Measurements from ENCODE around the gene CYB561D1.

Gene CYB561D1

DNA sequence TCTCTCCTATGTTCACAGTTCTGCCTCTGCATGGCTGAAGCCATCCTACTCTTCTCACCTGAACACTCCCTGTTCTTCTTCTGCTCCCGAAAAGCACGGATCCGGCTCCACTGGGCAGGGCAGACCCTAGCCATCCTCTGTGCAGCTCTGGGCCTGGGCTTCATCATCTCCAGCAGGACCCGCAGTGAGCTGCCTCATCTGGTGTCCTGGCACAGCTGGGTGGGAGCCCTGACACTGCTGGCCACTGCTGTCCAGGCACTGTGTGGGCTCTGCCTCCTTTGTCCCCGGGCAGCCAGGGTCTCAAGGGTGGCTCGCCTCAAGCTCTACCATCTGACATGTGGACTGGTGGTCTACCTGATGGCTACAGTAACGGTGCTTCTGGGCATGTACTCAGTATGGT, 1.8 kb downstream of the CYB561D1 start:
- Histone ChIP-seq H3K27ac (ENCODE audit: extremely low read depth, low read depth, low read length) (no peak overlapping the region), H3K4me1 (ENCODE audit: control insufficient read depth, insufficient read depth, low read length) (no peaks in the 10 kb centered on the region), H3K4me3 (ENCODE audit: low read depth, low read length) (no peak overlapping the region), H3K36me3 (ENCODE audit: control insufficient read depth in 2 of 2, insufficient read depth in 1 of 2, low read length in 2 of 2) (peaks cover 0 to 60% of the 10 kb centered on the region in 2 experiments; a peak in 1 of 3 replicates), H3K9me3 (ENCODE audit: control insufficient read depth, insufficient read depth, low read depth, low read length) (no peaks in the 10 kb centered on the region)
- ChIA-PET CTCF (interaction anchor here (0.5 to 36.3 kb wide), 5 partner anchors 10 to 278 kb away, joined by 3 to 1152 read pairs (median 4); partner anchors contain the start of genes AMIGO1 and GPR61), POLR2A (interaction anchor here (0.9 to 2.9 kb wide), 3 partner anchors 12 to 53 kb away, joined by 3 to 11 read pairs (median 8); partner anchors contain the start of genes ATXN7L2 and GNAI3)
- TF ChIP-seq, protein P1, sequence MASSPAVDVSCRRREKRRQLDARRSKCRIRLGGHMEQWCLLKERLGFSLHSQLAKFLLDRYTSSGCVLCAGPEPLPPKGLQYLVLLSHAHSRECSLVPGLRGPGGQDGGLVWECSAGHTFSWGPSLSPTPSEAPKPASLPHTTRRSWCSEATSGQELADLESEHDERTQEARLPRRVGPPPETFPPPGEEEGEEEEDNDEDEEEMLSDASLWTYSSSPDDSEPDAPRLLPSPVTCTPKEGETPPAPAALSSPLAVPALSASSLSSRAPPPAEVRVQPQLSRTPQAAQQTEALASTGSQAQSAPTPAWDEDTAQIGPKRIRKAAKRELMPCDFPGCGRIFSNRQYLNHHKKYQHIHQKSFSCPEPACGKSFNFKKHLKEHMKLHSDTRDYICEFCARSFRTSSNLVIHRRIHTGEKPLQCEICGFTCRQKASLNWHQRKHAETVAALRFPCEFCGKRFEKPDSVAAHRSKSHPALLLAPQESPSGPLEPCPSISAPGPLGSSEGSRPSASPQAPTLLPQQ (tag by site-specific recombination; IDR thresholded peaks at IDR 0.05), result no peak
- TF ChIP-seq ZNF600 (tag by site-specific recombination; IDR thresholded peaks at IDR 0.05), result no peak
- no peak for TF ChIP-seq TRIM28 (IDR thresholded peaks at IDR 0.05; ENCODE audit: borderline replicate concordance, low read length)
- no peak for TF ChIP-seq ZNF660 (tag by site-specific recombination; IDR thresholded peaks at IDR 0.05)
- TF ChIP-seq FEZF1 (tag by site-specific recombination; IDR thresholded peaks at IDR 0.05), result no peak
- no peak for TF ChIP-seq ZNF202 (tag by site-specific recombination; IDR thresholded peaks at IDR 0.05; ENCODE audit: borderline replicate concordance)
- no peak for TF ChIP-seq ZNF394 (tag by site-specific recombination; IDR thresholded peaks at IDR 0.05; ENCODE audit: borderline replicate concordance)
- no peak for TF ChIP-seq ZNF776 (tag by site-specific recombination; IDR thresholded peaks at IDR 0.05; ENCODE audit: borderline replicate concordance)
- TF ChIP-seq, protein P2, sequence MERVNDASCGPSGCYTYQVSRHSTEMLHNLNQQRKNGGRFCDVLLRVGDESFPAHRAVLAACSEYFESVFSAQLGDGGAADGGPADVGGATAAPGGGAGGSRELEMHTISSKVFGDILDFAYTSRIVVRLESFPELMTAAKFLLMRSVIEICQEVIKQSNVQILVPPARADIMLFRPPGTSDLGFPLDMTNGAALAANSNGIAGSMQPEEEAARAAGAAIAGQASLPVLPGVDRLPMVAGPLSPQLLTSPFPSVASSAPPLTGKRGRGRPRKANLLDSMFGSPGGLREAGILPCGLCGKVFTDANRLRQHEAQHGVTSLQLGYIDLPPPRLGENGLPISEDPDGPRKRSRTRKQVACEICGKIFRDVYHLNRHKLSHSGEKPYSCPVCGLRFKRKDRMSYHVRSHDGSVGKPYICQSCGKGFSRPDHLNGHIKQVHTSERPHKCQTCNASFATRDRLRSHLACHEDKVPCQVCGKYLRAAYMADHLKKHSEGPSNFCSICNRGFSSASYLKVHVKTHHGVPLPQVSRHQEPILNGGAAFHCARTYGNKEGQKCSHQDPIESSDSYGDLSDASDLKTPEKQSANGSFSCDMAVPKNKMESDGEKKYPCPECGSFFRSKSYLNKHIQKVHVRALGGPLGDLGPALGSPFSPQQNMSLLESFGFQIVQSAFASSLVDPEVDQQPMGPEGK (tag by site-specific recombination; IDR thresholded peaks at IDR 0.05), result no peak
- TF ChIP-seq, protein P3, sequence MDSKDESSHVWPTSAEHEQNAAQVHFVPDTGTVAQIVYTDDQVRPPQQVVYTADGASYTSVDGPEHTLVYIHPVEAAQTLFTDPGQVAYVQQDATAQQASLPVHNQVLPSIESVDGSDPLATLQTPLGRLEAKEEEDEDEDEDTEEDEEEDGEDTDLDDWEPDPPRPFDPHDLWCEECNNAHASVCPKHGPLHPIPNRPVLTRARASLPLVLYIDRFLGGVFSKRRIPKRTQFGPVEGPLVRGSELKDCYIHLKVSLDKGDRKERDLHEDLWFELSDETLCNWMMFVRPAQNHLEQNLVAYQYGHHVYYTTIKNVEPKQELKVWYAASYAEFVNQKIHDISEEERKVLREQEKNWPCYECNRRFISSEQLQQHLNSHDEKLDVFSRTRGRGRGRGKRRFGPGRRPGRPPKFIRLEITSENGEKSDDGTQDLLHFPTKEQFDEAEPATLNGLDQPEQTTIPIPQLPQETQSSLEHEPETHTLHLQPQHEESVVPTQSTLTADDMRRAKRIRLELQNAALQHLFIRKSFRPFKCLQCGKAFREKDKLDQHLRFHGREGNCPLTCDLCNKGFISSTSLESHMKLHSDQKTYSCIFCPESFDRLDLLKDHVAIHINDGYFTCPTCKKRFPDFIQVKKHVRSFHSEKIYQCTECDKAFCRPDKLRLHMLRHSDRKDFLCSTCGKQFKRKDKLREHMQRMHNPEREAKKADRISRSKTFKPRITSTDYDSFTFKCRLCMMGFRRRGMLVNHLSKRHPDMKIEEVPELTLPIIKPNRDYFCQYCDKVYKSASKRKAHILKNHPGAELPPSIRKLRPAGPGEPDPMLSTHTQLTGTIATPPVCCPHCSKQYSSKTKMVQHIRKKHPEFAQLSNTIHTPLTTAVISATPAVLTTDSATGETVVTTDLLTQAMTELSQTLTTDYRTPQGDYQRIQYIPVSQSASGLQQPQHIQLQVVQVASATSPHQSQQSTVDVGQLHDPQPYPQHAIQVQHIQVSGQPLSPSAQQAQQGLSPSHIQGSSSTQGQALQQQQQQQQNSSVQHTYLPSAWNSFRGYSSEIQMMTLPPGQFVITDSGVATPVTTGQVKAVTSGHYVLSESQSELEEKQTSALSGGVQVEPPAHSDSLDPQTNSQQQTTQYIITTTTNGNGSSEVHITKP (tag by site-specific recombination; IDR thresholded peaks at IDR 0.05), result no peak

DNA sequence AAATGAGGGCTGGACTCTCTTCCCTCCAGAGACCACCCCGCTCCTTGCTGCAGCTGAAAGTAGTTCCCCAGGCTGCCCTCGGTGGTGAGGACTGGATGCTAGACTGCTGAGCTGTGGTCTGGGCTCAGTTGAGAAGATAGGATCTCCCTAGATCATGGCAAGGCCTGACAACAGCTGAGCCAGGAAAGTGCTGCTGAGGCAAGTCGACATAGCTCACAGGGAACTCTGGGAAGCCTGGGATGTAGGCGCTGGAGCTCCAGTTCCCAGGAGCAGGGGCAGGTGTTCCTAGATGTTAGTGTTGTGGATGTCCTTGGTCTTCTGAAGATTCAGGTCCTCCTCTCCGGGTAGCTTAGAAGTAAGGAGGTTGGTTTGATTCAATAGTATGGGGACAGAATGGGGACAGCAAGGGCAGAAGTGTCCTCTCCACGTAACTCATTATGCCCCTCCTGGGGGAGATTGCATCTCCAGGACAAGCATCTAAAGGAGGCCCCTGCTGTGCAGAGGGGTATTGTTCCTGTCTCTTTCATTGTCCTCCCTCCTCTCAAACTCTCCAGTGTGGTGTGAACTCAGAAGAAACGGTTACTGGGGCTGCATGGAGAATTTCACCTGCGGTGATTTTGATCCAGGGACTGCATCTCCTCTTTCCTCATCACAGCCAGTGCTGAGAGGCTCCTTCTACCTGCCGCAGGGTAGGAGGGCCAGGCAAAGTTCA, 3.7 kb downstream of the CYB561D1 start:
- H3K27ac ChIP-seq (ENCODE audit: extremely low read depth, low read depth, low read length), result no peak overlapping the region
- no peaks in the 10 kb centered on the region for H3K9me3 ChIP-seq (ENCODE audit: control insufficient read depth, insufficient read depth, low read depth, low read length)
- ChIA-PET CTCF (interaction anchor here (0.7 to 36.3 kb wide), 7 partner anchors 9 to 127 kb away, joined by 3 to 1152 read pairs (median 7); partner anchors contain the start of genes AMIGO1, ATXN7L2 and GPR61), POLR2A (interaction anchor here (0.9 to 1.3 kb wide), 4 partner anchors 12 to 51 kb away, joined by 3 to 5 read pairs (median 4); partner anchors contain the start of genes AMIGO1, ATXN7L2 and GNAI3)
- peaks cover 0 to 56% of the 10 kb centered on the region in 2 experiments; a peak in 1 of 3 replicates for H3K36me3 ChIP-seq (ENCODE audit: control insufficient read depth in 2 of 2, insufficient read depth in 1 of 2, low read length in 2 of 2)
- H3K4me3 ChIP-seq (ENCODE audit: low read depth, low read length), result no peak overlapping the region
- no peaks in the 10 kb centered on the region for H3K4me1 ChIP-seq (ENCODE audit: control insufficient read depth, insufficient read depth, low read length)
- TF ChIP-seq ZNF175 (tag by site-specific recombination; IDR thresholded peaks at IDR 0.05), result no peak
- TF ChIP-seq, protein P4, sequence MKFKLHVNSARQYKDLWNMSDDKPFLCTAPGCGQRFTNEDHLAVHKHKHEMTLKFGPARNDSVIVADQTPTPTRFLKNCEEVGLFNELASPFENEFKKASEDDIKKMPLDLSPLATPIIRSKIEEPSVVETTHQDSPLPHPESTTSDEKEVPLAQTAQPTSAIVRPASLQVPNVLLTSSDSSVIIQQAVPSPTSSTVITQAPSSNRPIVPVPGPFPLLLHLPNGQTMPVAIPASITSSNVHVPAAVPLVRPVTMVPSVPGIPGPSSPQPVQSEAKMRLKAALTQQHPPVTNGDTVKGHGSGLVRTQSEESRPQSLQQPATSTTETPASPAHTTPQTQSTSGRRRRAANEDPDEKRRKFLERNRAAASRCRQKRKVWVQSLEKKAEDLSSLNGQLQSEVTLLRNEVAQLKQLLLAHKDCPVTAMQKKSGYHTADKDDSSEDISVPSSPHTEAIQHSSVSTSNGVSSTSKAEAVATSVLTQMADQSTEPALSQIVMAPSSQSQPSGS (tag by site-specific recombination; IDR thresholded peaks at IDR 0.05; ENCODE audit: low read depth), result no peak
- no peak for TF ChIP-seq ZNF133 (tag by site-specific recombination; IDR thresholded peaks at IDR 0.05)
- TF ChIP-seq ZNF561 (tag by site-specific recombination; IDR thresholded peaks at IDR 0.05; ENCODE audit: borderline replicate concordance), result no peak
- TF ChIP-seq SP7 (tag by site-specific recombination; IDR thresholded peaks at IDR 0.05), result no peak
- TF ChIP-seq ZNF302 (tag by site-specific recombination; IDR thresholded peaks at IDR 0.05; ENCODE audit: low read depth), result no peak
- no peak for TF ChIP-seq KLF10 (tag by site-specific recombination; IDR thresholded peaks at IDR 0.05)
- TF ChIP-seq, protein P5, sequence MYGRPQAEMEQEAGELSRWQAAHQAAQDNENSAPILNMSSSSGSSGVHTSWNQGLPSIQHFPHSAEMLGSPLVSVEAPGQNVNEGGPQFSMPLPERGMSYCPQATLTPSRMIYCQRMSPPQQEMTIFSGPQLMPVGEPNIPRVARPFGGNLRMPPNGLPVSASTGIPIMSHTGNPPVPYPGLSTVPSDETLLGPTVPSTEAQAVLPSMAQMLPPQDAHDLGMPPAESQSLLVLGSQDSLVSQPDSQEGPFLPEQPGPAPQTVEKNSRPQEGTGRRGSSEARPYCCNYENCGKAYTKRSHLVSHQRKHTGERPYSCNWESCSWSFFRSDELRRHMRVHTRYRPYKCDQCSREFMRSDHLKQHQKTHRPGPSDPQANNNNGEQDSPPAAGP (tag by site-specific recombination; IDR thresholded peaks at IDR 0.05), result no peak
- TF ChIP-seq ZNF423 (tag by site-specific recombination; IDR thresholded peaks at IDR 0.05), result no peak
- no peak for TF ChIP-seq ZFHX2 (tag by site-specific recombination; conservative IDR thresholded peaks at IDR 0.05)

All from HEK293 (cell line).